Muscle layer of duodenum (tissue), 2 donors: ENCODE data around the gene CYB5A.

ENCODE experiments used
- H3K27ac ChIP-seq: one replicate; pipeline ENCODE4 v1.7.0; 2013; ENCODE audit warnings: mild to moderate bottlenecking, low read length
- H3K27me3 ChIP-seq: one replicate; pipeline ENCODE4 v1.7.0; 2013; ENCODE audit warnings: low read depth, mild to moderate bottlenecking, control low read depth, low read length
- H3K36me3 ChIP-seq, 2 donors: one replicate each; pipeline ENCODE4 v1.7.0; 2013; ENCODE audit warnings: low read length in 2 of 2, control low read depth in 1 of 2, mild to moderate bottlenecking in 1 of 2; ENCODE audit not compliant: insufficient read depth in 2 of 2, control insufficient read depth in 1 of 2
- H3K4me1 ChIP-seq, 2 donors: one replicate each; pipeline ENCODE4 v1.7.0; 2013; ENCODE audit warnings: low read length in 2 of 2, mild to moderate bottlenecking in 2 of 2, control low read depth in 1 of 2, moderate library complexity in 1 of 2; ENCODE audit not compliant: insufficient read depth in 2 of 2, control insufficient read depth in 1 of 2
- H3K4me3 ChIP-seq, 2 donors: one replicate each; pipeline ENCODE4 v1.7.0; 2013; ENCODE audit warnings: low read length in 2 of 2, low read depth in 1 of 2, mild to moderate bottlenecking in 1 of 2
- H3K9me3 ChIP-seq, 2 donors: one replicate each; pipeline ENCODE4 v1.7.0; 2013; ENCODE audit warnings: low read length in 2 of 2, control low read depth in 1 of 2, mild to moderate bottlenecking in 1 of 2; ENCODE audit not compliant: control insufficient read depth in 1 of 2
- donor health status: healthy.

CYB5A gene

GRCh38 chr18:74274700-74275099 lies 17.1 kb downstream of the CYB5A start:
- Histone ChIP-seq H3K4me1 (peaks cover under 1 to 49% of the 10 kb centered on the region in 2 donors), H3K27me3 (no peaks in the 10 kb centered on the region), H3K4me3 (no peak overlapping the region), H3K9me3 (no peaks in the 10 kb centered on the region), H3K27ac (no peak overlapping the region), H3K36me3 (no peaks in the 10 kb centered on the region)

GRCh38 chr18:74273394-74273793 lies 18.4 kb downstream of the CYB5A start:
- H3K4me1 ChIP-seq, result peaks cover 5 to 52% of the 10 kb centered on the region in 2 donors
- no peaks in the 10 kb centered on the region for H3K27me3 ChIP-seq

GRCh38 chr18:74271635-74272034 lies 20.1 kb downstream of the CYB5A start:
- peaks cover 0 to 5% of the 10 kb centered on the region in 2 donors for H3K36me3 ChIP-seq
- H3K4me3 ChIP-seq, result no peak overlapping the region
- H3K27ac ChIP-seq, result no peak overlapping the region
- H3K27me3 ChIP-seq, result no peaks in the 10 kb centered on the region
- H3K9me3 ChIP-seq, result no peaks in the 10 kb centered on the region
- H3K4me1 ChIP-seq, result peaks cover 5 to 36% of the 10 kb centered on the region in 2 donors

More at GRCh38 chr18:74273394-74273793, 18.4 kb downstream of the CYB5A start:
- Histone ChIP-seq H3K9me3 (no peaks in the 10 kb centered on the region), H3K27ac (no peak overlapping the region), H3K36me3 (peaks cover 0 to 5% of the 10 kb centered on the region in 2 donors), H3K4me3 (no peak overlapping the region)

- peaks cover 5 to 22% of the 10 kb centered on the region in 2 donors for H3K4me1 ChIP-seq
- no peak overlapping the region for H3K4me3 ChIP-seq
- H3K27ac ChIP-seq, result no peak overlapping the region
- H3K9me3 ChIP-seq, result no peaks in the 10 kb centered on the region
- H3K27me3 ChIP-seq, result no peaks in the 10 kb centered on the region
- peaks cover 0 to 5% of the 10 kb centered on the region in 2 donors for H3K36me3 ChIP-seq
Measured at GRCh38 chr18:74268933-74269620, 22.7 kb downstream of the CYB5A start.

GRCh38 chr18:74268175-74268574 lies 23.6 kb downstream of the CYB5A start:
- no peak overlapping the region for H3K4me3 ChIP-seq
- H3K27me3 ChIP-seq, result no peaks in the 10 kb centered on the region
- no peaks in the 10 kb centered on the region for H3K9me3 ChIP-seq
- H3K36me3 ChIP-seq, result peaks cover 0 to 5% of the 10 kb centered on the region in 2 donors
- no peak overlapping the region for H3K27ac ChIP-seq
- peaks cover 5 to 14% of the 10 kb centered on the region in 2 donors for H3K4me1 ChIP-seq

- no peaks in the 10 kb centered on the region for H3K9me3 ChIP-seq
- no peaks in the 10 kb centered on the region for H3K27me3 ChIP-seq
- peaks cover 5 to 11% of the 10 kb centered on the region in 2 donors for H3K4me1 ChIP-seq
- peaks cover 6 to 17% of the 10 kb centered on the region in 2 donors for H3K36me3 ChIP-seq
- H3K4me3 ChIP-seq, result no peak overlapping the region
- no peak overlapping the region for H3K27ac ChIP-seq
Measured at GRCh38 chr18:74266161-74266560, 25.6 kb downstream of the CYB5A start.

- peaks cover 6 to 22% of the 10 kb centered on the region in 2 donors for H3K36me3 ChIP-seq
- H3K4me1 ChIP-seq, result peaks cover 5 to 11% of the 10 kb centered on the region in 2 donors
- H3K27ac ChIP-seq, result no peak overlapping the region
- no peaks in the 10 kb centered on the region for H3K9me3 ChIP-seq
- no peak overlapping the region for H3K4me3 ChIP-seq
- H3K27me3 ChIP-seq, result no peaks in the 10 kb centered on the region
Measured at GRCh38 chr18:74265546-74266098, 26.1 kb downstream of the CYB5A start.

GRCh38 chr18:74264303-74265020 lies 27.3 kb downstream of the CYB5A start:
- peaks cover 6 to 26% of the 10 kb centered on the region in 2 donors for H3K36me3 ChIP-seq
- no peaks in the 10 kb centered on the region for H3K9me3 ChIP-seq
- H3K4me3 ChIP-seq, result no peak overlapping the region
- peaks cover 2 to 6% of the 10 kb centered on the region in 2 donors for H3K4me1 ChIP-seq
- no peaks in the 10 kb centered on the region for H3K27me3 ChIP-seq
- H3K27ac ChIP-seq, result no peak overlapping the region

GRCh38 chr18:74261053-74261713 lies 30.6 kb downstream of the CYB5A start:
- Histone ChIP-seq H3K27me3 (no peaks in the 10 kb centered on the region), H3K36me3 (peaks cover 13 to 21% of the 10 kb centered on the region in 2 donors), H3K9me3 (no peaks in the 10 kb centered on the region), H3K27ac (no peak overlapping the region), H3K4me1 (peaks cover 0 to 3% of the 10 kb centered on the region in 2 donors), H3K4me3 (no peak overlapping the region)

GRCh38 chr18:74259347-74259746 lies 32.4 kb downstream of the CYB5A start:
- Histone ChIP-seq H3K27ac (no peak overlapping the region), H3K36me3 (peaks cover 13 to 26% of the 10 kb centered on the region in 2 donors), H3K9me3 (no peaks in the 10 kb centered on the region), H3K27me3 (no peaks in the 10 kb centered on the region), H3K4me3 (no peak overlapping the region), H3K4me1 (peaks cover 0 to 4% of the 10 kb centered on the region in 2 donors)

GRCh38 chr18:74257083-74257482 lies 34.7 kb downstream of the CYB5A start:
- Histone ChIP-seq H3K27me3 (no peaks in the 10 kb centered on the region), H3K27ac (no peak overlapping the region), H3K36me3 (peaks cover 13 to 25% of the 10 kb centered on the region in 2 donors), H3K9me3 (no peaks in the 10 kb centered on the region), H3K4me3 (no peak overlapping the region), H3K4me1 (peaks cover 2 to 5% of the 10 kb centered on the region in 2 donors)
